Adrenal gland (tissue), 5 donors: Measurements from ENCODE around the gene DOCK1.

Experiments
- CTCF ChIP-seq, 6 experiments: fragments of 450-650 bp in 4 of 6; fragments of 200-600 bp in 2 of 6; sonication (generic) in 1 of 6; IDR thresholded peaks; 1 replicate in 5 of 6; 2 replicates in 1 of 6; pipeline versions ENCODE4 v1.5.1 to v1.8.0; 2016 to 2021; ENCODE audit warnings: antibody characterized with exemption in 6 of 6, mild to moderate bottlenecking in 2 of 6, moderate library complexity in 1 of 6
- POLR2A ChIP-seq, 2 donors: fragments of 450-650 bp; IDR thresholded peaks; one replicate each; pipeline ENCODE4 v1.6.1; 2017; ENCODE audit warnings: antibody characterized with exemption in 2 of 2, mild to moderate bottlenecking in 2 of 2, moderate library complexity in 1 of 2
- donor health status: DM: no; HTN: no; CAD: no.

GRCh38 chr10:127427926-127428325, 522.7 kb downstream of the DOCK1 start:
- no peak for TF ChIP-seq CTCF (IDR thresholded peaks at IDR 0.05)
- no peak for TF ChIP-seq POLR2A (IDR thresholded peaks at IDR 0.05)
